Fibroblast of peridontal ligament (primary cell): ENCODE data around the gene OSBPL1A.
A peak's percentile ranks its signal among the peaks of the same experiment; 100 is the strongest.

Experiments used
- DNase-seq: peaks from one replicate; pipeline ENCODE4 v3.0.0-alpha.2; 2010; ENCODE audit errors: extremely low read depth

Gene OSBPL1A

GRCh38 chr18:24341361-24341760 lies 56.3 kb downstream of the OSBPL1A start:
- no peak for DNase-seq

DNA sequence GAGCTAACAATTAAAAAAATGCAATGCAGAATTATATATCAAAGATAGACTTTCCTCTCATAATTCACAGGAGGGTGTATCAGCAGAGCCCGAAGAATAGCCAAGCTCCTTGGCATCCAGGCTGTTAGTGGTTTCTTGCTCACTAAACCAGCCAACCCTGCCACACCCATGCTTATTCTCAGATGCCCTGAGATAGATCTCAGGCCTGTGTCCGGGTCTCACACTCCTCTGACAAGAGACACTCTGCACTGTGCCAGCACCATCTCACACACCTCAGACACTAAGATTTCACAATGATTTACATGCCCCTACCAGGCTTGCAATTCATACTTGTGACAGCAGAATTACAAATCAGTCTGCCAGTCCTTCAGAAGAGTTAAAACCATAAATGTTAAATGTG lies 64.5 kb downstream of the OSBPL1A start:
- DNase-seq: no peak

- no peak for DNase-seq
These were observed 71.4 kb downstream of the OSBPL1A start for GRCh38 chr18:24326211-24326610.

GRCh38 chr18:24322584-24323136 lies 75.0 kb downstream of the OSBPL1A start:
- DNase-seq: peak; percentile 65

GRCh38 chr18:24321071-24321470 lies 76.6 kb downstream of the OSBPL1A start:
- no peak for DNase-seq

GRCh38 chr18:24319757-24320156 lies 77.9 kb downstream of the OSBPL1A start:
- no peak for DNase-seq

- no peak for DNase-seq
These were observed 80.3 kb downstream of the OSBPL1A start for GRCh38 chr18:24317370-24317769.

DNA sequence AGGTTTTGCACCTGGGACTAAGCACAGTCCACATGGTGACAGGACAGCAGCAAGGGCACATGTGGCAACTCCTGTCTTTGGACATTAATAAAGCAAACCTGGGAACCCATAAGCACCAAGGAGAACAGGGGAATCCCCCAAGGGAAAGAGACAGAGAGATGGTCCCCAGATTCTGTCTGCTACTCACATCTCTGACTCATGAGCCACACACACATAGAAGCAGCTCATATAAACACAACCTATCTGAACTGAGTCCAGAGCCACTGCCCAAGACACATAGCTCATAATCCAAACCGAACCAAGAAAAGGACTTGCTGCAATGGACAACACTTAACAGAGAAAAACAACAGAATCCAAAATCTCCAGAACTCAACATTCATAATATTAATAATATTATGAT lies 82.5 kb downstream of the OSBPL1A start:
- DNase-seq: no peak

DNA sequence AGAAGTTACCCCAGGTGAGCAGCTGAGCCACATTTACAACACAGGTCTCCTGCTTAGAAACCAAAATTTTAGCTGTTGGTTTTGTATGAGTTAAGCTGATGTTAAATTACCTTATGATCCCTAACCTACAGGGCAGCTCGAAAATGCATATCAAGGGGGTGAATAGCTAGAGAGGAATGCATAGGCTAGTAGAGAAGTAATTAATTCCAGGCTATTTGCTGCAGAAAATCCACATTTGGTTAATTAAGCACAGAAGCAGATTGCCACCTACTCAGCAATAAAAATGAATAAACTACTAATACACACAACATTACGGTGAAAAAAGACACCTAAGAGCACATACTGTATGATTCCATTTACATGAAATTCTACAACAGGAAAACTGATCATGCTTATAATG lies 91.4 kb downstream of the OSBPL1A start:
- no peak for DNase-seq

DNA sequence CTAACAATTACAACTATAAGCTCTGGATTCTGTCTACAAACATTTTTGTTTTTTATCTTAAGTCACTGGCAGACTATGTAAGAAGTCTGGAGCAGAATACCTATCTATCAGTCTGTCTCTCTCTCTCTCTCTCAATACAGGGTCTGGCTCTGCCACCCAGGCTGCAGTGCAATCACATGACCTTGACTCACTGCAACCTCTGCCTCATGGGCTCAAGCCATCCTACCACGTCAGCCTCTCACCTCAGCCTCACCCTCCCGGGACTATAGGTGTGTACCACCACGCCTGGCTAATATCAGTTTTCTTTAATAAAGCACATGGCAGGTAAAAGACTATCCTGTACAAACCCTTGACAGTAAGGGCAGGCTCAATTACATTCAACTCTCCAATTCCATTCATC lies 96.9 kb downstream of the OSBPL1A start:
- no peak for DNase-seq

DNA sequence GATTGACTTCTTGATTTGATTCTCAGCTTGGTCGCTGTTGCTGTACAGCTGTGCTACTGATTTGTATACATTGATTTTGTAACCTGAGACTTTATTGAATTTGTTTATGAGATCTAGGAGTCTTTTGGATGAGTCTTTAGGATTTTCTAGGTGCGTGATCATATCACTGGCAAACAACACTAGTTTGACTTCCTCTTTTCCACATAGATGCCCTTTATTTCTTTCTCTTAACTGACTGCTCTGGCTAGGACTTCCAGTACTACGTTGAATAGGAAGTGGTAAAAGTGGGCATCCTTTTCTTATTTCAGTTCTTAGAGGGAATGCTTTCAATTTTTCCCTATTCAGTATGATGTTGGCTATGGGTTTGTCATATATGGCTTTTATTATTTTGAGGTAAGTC lies 101.3 kb downstream of the OSBPL1A start:
- no peak for DNase-seq

GRCh38 chr18:24293254-24293653 lies 104.4 kb downstream of the OSBPL1A start:
- no peak for DNase-seq

DNA sequence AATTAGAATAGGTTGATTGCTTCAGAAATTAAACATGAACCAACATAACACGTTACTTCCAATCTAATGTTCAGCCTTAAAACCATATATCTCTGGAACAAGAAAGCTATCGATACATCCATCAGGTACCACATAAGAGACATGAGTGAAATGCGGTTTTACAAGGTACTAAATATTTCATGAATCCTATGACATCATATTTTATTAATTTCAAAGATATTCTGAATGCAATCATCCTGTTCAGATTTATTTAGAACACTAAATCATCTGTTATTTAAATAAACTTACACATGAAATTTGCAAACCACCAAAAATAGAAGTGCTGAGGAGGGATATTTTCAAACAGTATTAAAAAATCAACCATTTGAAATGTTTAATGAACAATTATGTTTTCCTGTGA lies 119.0 kb downstream of the OSBPL1A start:
- DNase-seq: no peak

DNA sequence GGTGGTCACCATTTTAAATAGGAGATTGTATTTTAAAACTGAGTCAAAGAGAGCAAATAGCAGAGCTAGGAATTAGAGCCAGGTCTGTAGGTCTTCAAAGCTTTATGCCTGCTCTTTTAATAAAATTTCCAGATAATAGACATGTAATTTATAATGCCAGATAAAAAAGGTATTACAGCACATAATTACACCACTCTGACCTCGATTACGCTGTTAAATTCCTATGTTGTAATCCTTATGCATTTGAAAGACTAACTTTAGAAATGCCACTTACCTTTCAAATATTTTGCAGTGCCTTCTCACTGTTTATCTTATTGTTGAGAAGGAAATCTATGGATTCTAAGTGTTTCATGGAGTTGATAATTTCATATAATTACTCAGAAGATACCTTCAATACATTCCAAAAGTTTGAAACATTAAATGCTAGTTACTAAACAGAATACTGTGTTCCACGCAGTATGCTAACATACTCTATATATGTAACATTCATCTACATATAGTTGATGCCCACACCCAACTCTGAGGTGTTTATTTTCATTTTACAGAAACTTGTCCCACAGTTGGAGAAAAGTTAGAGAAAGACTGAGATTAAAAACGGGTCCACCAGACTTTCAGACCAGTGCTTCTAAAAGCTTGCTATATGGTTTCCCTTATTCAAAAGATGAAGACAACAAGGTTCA lies 120.0 kb downstream of the OSBPL1A start:
- DNase-seq: no peak

DNA sequence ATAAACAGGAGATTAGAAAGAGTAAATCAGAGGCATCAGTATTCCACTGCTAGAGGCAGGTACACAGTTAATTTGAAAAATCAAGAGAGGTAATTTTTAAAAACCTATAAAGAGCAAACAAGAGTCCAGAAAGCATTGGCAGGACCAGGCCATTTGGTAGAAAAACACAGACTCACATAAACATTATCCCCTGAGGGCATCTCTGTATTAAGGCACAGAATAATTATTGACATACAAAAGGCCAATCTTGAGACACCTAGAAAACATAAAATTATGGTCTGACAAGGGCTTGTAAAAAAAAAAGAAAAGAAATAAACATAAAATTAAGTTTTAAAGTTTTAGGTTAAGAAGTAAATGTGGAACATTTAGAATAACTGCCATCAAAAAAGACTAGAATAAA lies 120.6 kb downstream of the OSBPL1A start:
- no peak for DNase-seq

DNA sequence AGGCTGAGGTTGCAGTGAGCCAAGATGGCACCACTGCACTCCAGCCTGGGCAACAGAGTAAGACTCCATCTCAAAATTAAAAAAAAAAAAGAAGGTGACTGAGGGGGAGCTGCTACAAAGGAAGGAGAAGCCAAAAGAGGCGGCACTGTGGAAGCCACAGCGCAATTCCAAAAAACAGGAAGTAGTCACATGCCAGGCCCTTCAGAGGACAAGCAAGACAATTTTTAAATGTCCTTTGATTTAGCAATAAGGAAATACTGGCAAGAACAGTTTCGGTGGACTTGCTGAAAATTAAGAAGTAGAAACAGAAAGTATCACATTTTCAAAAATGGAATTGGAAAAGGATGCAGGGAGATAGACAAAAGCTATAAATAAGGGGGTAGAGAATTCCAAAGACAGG lies 122.8 kb downstream of the OSBPL1A start:
- no peak for DNase-seq

DNA sequence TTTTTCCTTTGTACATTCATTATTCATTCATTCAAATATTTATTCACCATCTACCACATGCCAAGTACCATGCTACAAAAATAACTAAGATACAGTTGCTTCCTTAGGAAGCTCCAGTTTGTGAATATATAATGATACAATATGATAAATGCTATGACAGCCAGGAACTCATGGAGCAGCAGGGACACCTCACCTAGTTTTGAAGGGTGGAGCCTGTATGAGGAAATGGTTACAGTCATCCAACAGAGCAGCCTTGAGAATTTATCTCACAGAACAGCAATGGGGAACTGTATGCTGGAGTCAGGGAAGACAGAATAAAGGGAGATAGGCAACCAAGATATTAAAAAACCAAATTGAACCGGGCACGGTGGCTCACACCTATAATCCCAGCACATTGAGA lies 124.0 kb downstream of the OSBPL1A start:
- no peak for DNase-seq

DNA sequence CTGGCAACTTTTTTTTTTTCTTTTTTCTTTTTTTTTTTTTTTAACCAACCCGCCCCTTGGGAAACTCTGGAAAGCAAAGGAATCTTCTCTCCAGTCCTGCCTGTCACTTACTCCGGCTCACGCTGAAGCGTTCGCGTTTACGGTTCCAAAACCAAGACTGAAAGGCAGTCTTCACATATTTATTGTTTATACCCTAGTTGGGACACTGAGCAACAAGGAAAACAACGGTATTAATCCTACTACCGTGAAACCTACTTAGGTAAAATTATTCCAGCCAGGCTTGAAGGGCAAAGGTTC lies 125.4 kb downstream of the OSBPL1A start:
- peak; percentile 67 for DNase-seq

DNA sequence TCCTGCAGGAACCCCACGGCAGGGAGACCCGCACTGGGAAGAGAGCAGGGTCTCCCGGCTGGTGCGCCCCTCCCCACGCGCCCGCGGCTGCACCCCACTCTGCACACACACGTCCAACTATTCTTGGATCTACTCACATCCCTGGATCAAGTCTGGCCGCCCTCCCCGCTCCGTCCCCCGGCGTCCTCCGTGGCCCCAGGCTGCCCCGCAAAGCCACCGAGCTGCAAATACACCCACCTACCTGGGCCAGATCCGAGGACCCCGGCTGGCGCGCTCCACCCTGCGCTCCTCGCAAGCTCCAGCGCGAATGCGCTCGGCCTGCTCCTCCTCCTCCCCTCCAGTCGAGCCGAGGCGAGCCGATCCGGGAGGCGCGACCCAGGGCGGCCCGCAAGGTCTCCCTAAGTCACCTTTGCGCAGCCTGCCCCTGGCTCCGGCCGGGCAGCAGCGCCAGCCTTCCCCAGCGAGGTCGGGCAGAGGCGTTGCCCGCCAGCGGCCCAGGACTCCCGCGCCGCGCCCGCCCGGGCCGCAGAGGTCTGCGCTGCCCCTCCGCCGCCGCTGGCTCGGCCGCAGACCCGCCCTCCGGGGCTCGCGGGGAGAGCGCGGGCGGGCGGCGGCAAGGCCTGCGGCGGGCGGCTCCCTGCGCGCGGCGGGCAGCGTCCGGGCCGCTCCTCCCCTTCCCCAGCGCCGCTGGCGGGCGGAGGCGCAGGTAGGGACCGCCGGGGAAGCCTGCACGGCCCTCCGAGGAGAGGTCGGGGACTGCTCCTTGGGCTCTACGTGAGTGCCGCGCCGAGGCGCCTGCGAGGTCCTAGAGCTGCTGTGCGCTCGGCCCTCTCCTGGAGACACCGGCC lies 126.0 kb downstream of the OSBPL1A start:
- DNase-seq: peak; percentile 50

GRCh38 chr18:24270937-24271380 lies 126.7 kb downstream of the OSBPL1A start:
- DNase-seq: peak; percentile 54

DNA sequence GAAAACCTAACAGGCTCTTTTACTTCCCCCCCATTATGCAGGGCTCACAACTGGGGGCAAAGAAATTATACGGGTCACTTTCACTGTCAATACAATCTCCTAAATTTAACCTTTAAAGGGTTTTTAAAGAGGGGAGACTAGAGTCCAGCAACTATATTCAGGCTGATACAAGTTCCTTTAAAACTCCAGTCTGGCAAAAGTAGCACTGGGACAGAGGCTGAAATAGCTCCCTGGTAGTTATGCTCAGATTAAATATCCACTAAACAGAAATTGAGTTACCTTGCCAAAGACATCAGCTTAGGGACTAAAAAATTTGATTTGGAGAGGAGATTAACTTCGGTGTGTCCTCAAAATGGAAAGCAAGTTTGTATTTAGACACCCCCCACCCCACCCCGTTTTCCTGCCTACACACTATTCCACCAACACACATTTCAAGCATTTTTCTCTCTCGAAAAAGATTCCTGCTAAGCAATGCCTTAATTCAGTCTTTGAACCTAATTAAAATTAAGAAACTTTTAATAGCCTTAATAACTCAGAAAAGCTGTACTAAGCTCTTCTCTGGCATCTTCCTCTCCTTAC lies 127.2 kb downstream of the OSBPL1A start:
- no peak for DNase-seq

DNA sequence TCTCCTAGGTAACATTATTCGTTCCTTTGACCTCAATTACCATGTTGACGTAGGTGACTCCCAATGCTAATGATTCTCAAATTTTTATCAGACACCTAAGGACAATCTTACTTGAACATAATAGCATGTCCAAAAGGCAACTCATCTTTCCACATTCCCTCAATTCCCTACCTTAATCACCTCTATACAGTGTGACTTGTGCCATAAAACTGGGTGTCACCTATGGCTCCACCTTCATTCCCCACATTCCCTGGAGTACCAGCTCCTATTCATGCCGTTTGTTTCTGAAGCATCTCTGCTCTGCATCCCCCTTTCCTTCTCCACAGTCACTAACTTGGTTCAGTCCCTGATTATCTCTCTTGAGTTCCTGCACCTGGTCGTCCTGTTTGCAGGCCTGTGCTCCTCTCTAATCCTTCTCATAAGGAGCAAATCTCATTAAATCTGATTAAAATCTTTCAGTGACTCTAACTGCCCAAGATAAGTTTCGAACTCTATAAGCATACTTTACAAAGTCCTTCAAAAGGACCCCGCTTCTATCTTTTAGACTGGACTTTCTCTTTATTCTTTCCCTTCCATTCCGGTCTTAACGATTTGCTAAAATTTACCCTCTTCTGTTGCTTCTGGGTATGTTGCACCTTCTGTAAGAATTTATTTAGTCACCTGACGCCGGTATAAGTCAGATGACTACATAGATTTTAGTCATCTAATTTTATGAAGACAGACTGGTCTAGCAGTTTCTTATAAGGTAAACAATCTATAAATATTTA lies 128.7 kb downstream of the OSBPL1A start:
- no peak for DNase-seq
